Measurements from ENCODE around the gene B4GALT2.

B4GALT2 gene

GRCh38 chr1:43946236-43947060 is 32.6 kb upstream of the B4GALT2 start, which contains the start of gene IPO13:
Gene IPO13, plus strand, starts transcription at chr1:43946950. Its CDS starts 651 bp downstream, at chr1:43947601.
- DNase-seq (ENCODE audit: low spot score): peak; percentile 95

GRCh38 chr1:43947061-43947873 is 31.7 kb upstream of the B4GALT2 start:
- DNase-seq (ENCODE audit: low spot score): no peak

GRCh38 chr1:43947874-43948437 is 31.1 kb upstream of the B4GALT2 start:
- DNase-seq (ENCODE audit: low spot score): no peak

- DNase-seq (ENCODE audit: low spot score): no peak
Measured at GRCh38 chr1:43949678-43950077, 29.3 kb upstream of the B4GALT2 start.

- DNase-seq (ENCODE audit: low spot score): no peak
Measured at GRCh38 chr1:43951021-43951985, 27.7 kb upstream of the B4GALT2 start.

GRCh38 chr1:43952731-43953346 is 26.2 kb upstream of the B4GALT2 start:
- DNase-seq (ENCODE audit: low spot score): no peak

GRCh38 chr1:43953361-43953760 is 25.6 kb upstream of the B4GALT2 start:
- DNase-seq (ENCODE audit: low spot score): no peak

GRCh38 chr1:43954036-43954435 is 25.0 kb upstream of the B4GALT2 start:
- DNase-seq (ENCODE audit: low spot score): no peak

- no peak for DNase-seq (ENCODE audit: low spot score)
Measured at GRCh38 chr1:43956234-43956633, 22.8 kb upstream of the B4GALT2 start.

- no peak for DNase-seq (ENCODE audit: low spot score)
Measured at GRCh38 chr1:43957407-43958040, 21.5 kb upstream of the B4GALT2 start.

- no peak for DNase-seq (ENCODE audit: low spot score)
Measured at GRCh38 chr1:43958351-43959255, 20.4 kb upstream of the B4GALT2 start.

GRCh38 chr1:43960798-43961197 is 18.2 kb upstream of the B4GALT2 start:
- no peak for DNase-seq (ENCODE audit: low spot score)

- no peak for DNase-seq (ENCODE audit: low spot score)
Measured at GRCh38 chr1:43961692-43962091, 17.3 kb upstream of the B4GALT2 start.

- DNase-seq (ENCODE audit: low spot score): no peak
Measured at GRCh38 chr1:43962324-43962723, 16.7 kb upstream of the B4GALT2 start.

- DNase-seq (ENCODE audit: low spot score): no peak
Measured at GRCh38 chr1:43963006-43963405, 16.0 kb upstream of the B4GALT2 start.

GRCh38 chr1:43963890-43964289 is 15.1 kb upstream of the B4GALT2 start:
- DNase-seq (ENCODE audit: low spot score): no peak

GRCh38 chr1:43965316-43965715 is 13.7 kb upstream of the B4GALT2 start:
- no peak for DNase-seq (ENCODE audit: low spot score)

- DNase-seq (ENCODE audit: low spot score): no peak
Measured at GRCh38 chr1:43968348-43968948, 10.6 kb upstream of the B4GALT2 start.

- no peak for DNase-seq (ENCODE audit: low spot score)
Measured at GRCh38 chr1:43969416-43969745, 9.6 kb upstream of the B4GALT2 start.

Measured in LoVo (cell line).